Measurements from ENCODE around the gene ACLY. TPM values are rescaled to one million over a fixed set of nuclear protein-coding genes. Genes with fewer than 3 reads are reported as not detected.

The ACLY gene
- total and polyA plus RNA-seq, 2 of the 13 experiments (the other 11 are each of a cell fraction or from before 2014, with no cell fraction given): 111 to 218 TPM

- TF ChIP-seq DBP (CRISPR knock-in tag; IDR thresholded peaks at IDR 0.05; ENCODE audit: not compliant biosample characterization) (no peak), RBM22 (optimal IDR thresholded peaks at IDR 0.05; ENCODE audit: low read length) (peak; percentile 53), ZEB1 (IDR thresholded peaks at IDR 0.05; ENCODE audit: insufficient replicate concordance, low read depth) (peak; percentile 23), ZNF558 (CRISPR knock-in tag; IDR thresholded peaks at IDR 0.05; ENCODE audit: borderline replicate concordance) (no peak), ZNF10 (CRISPR knock-in tag; IDR thresholded peaks at IDR 0.05; ENCODE audit: borderline replicate concordance, low read depth) (no peak), REST (IDR thresholded peaks at IDR 0.05; ENCODE audit: borderline replicate concordance in 1 of 2, low read depth in 1 of 2, low read length in 2 of 2) (no peak), REXO4 (CRISPR knock-in tag; IDR thresholded peaks at IDR 0.05; ENCODE audit: borderline replicate concordance) (no peak), POLR2AphosphoS5 (IDR thresholded peaks at IDR 0.05; ENCODE audit: low read depth, low read length) (peak; percentile 42), NFYB (CRISPR knock-in tag; IDR thresholded peaks at IDR 0.05) (no peak), ZNF597 (CRISPR knock-in tag; IDR thresholded peaks at IDR 0.05) (no peak), ZNF431 (CRISPR knock-in tag; IDR thresholded peaks at IDR 0.05; ENCODE audit: borderline replicate concordance, low read depth) (no peak), ZFAT (CRISPR knock-in tag; conservative IDR thresholded peaks at IDR 0.05) (no peak), ZNF777 (CRISPR knock-in tag; IDR thresholded peaks at IDR 0.05) (no peak), IKZF5 (CRISPR knock-in tag; IDR thresholded peaks at IDR 0.05) (no peak), THYN1 (CRISPR knock-in tag; IDR thresholded peaks at IDR 0.05; ENCODE audit: borderline replicate concordance, low read depth) (no peak), DR1 (CRISPR knock-in tag; IDR thresholded peaks at IDR 0.05) (no peak), ZNF276 (CRISPR knock-in tag; IDR thresholded peaks at IDR 0.05; ENCODE audit: low read depth) (no peak), ZBTB38 (CRISPR knock-in tag; IDR thresholded peaks at IDR 0.05) (peak; percentile 56), SAFB2 (CRISPR knock-in tag; IDR thresholded peaks at IDR 0.05; ENCODE audit: borderline replicate concordance, low read depth) (no peak), HDAC6 (IDR thresholded peaks at IDR 0.05; ENCODE audit: low read depth, low read length) (no peak)
These were observed 96.3 kb downstream of the ACLY start (continued) for GRCh38 chr17:41822216-41823140.

Measured in HepG2 (cell line).